ENCODE data around the gene DLG2.

DLG2 gene

GRCh38 chr11:84800755-84801346 is 826.3 kb downstream of the DLG2 start:
- Histone ChIP-seq H3K4me2 (ENCODE audit: low read length) (no peak overlapping the region), H3K9me3 (ENCODE audit: control insufficient read depth, insufficient read depth, low read length) (peaks cover 7% of the 10 kb centered on the region; the same call in 1 of the 2 replicates), H3K36me3 (ENCODE audit: control insufficient read depth, low read length) (no peaks in the 10 kb centered on the region), H3K27me3 (ENCODE audit: control insufficient read depth, low read length) (no peaks in the 10 kb centered on the region), H3K27ac (ENCODE audit: low read depth, low read length) (no peak overlapping the region), H3K4me1 (ENCODE audit: control insufficient read depth, low read length) (no peaks in the 10 kb centered on the region), H3K79me2 (ENCODE audit: control insufficient read depth, low read length) (no peaks in the 10 kb centered on the region), H3F3A (ENCODE audit: control insufficient read depth, insufficient read depth) (no peaks in the 10 kb centered on the region), H3K9me2 (replicated peaks; ENCODE audit: control insufficient read depth, low read length) (no peaks in the 10 kb centered on the region), H3K4me3 (ENCODE audit: low read length) (no peak overlapping the region), H4K20me1 (ENCODE audit: control insufficient read depth, insufficient read depth, low read depth, low read length) (no peaks in the 10 kb centered on the region)
- TF ChIP-seq EZH2phosphoT487 (IDR thresholded peaks at IDR 0.05; ENCODE audit: borderline replicate concordance, low read length) (no peak), CTCF (IDR thresholded peaks at IDR 0.05; ENCODE audit: low read depth, low read length, poor library complexity, severe bottlenecking) (no peak)

GRCh38 chr11:84799112-84799511 is 828.0 kb downstream of the DLG2 start:
- TF ChIP-seq EZH2phosphoT487 (IDR thresholded peaks at IDR 0.05; ENCODE audit: borderline replicate concordance, low read length) (no peak), CTCF (IDR thresholded peaks at IDR 0.05; ENCODE audit: low read depth, low read length, poor library complexity, severe bottlenecking) (no peak)
- no peaks in the 10 kb centered on the region for H3K36me3 ChIP-seq (ENCODE audit: control insufficient read depth, low read length)
- H3K27ac ChIP-seq (ENCODE audit: low read depth, low read length) = no peak overlapping the region
- no peaks in the 10 kb centered on the region for H3K27me3 ChIP-seq (ENCODE audit: control insufficient read depth, low read length)
- peaks cover 3% of the 10 kb centered on the region; the same call in 1 of the 2 replicates for H3K9me3 ChIP-seq (ENCODE audit: control insufficient read depth, insufficient read depth, low read length)
- H4K20me1 ChIP-seq (ENCODE audit: control insufficient read depth, insufficient read depth, low read depth, low read length) = no peaks in the 10 kb centered on the region
- H3K4me3 ChIP-seq (ENCODE audit: low read length) = no peak overlapping the region
- no peaks in the 10 kb centered on the region for H3K9me2 ChIP-seq (replicated peaks; ENCODE audit: control insufficient read depth, low read length)
- no peaks in the 10 kb centered on the region for H3K4me1 ChIP-seq (ENCODE audit: control insufficient read depth, low read length)
- no peaks in the 10 kb centered on the region for H3F3A ChIP-seq (ENCODE audit: control insufficient read depth, insufficient read depth)
- no peaks in the 10 kb centered on the region for H3K79me2 ChIP-seq (ENCODE audit: control insufficient read depth, low read length)
- H3K4me2 ChIP-seq (ENCODE audit: low read length) = no peak overlapping the region

GRCh38 chr11:84795698-84796097 is 831.4 kb downstream of the DLG2 start:
- no peaks in the 10 kb centered on the region for H3K27me3 ChIP-seq (ENCODE audit: control insufficient read depth, low read length)
- no peaks in the 10 kb centered on the region for H3K9me2 ChIP-seq (replicated peaks; ENCODE audit: control insufficient read depth, low read length)
- H4K20me1 ChIP-seq (ENCODE audit: control insufficient read depth, insufficient read depth, low read depth, low read length) = no peaks in the 10 kb centered on the region
- H3K79me2 ChIP-seq (ENCODE audit: control insufficient read depth, low read length) = no peaks in the 10 kb centered on the region
- H3K36me3 ChIP-seq (ENCODE audit: control insufficient read depth, low read length) = no peaks in the 10 kb centered on the region
- no peaks in the 10 kb centered on the region for H3F3A ChIP-seq (ENCODE audit: control insufficient read depth, insufficient read depth)
- peaks cover 3% of the 10 kb centered on the region; the same call in 1 of the 2 replicates for H3K9me3 ChIP-seq (ENCODE audit: control insufficient read depth, insufficient read depth, low read length)
- H3K4me3 ChIP-seq (ENCODE audit: low read length) = no peak overlapping the region
- no peak overlapping the region for H3K4me2 ChIP-seq (ENCODE audit: low read length)
- H3K4me1 ChIP-seq (ENCODE audit: control insufficient read depth, low read length) = no peaks in the 10 kb centered on the region
- no peak overlapping the region for H3K27ac ChIP-seq (ENCODE audit: low read depth, low read length)
- TF ChIP-seq CTCF (IDR thresholded peaks at IDR 0.05; ENCODE audit: low read depth, low read length, poor library complexity, severe bottlenecking) = no peak
- no peak for TF ChIP-seq EZH2phosphoT487 (IDR thresholded peaks at IDR 0.05; ENCODE audit: borderline replicate concordance, low read length)

Measured in DOHH2 (cell line).